ENCODE measurements around the gene DOC2B.
"Not testable (repeated sequence)": the region's sequence is repeated elsewhere in the genome, so short reads cannot be mapped to it uniquely, and the experiment has no call there.

DOC2B gene

DNA sequence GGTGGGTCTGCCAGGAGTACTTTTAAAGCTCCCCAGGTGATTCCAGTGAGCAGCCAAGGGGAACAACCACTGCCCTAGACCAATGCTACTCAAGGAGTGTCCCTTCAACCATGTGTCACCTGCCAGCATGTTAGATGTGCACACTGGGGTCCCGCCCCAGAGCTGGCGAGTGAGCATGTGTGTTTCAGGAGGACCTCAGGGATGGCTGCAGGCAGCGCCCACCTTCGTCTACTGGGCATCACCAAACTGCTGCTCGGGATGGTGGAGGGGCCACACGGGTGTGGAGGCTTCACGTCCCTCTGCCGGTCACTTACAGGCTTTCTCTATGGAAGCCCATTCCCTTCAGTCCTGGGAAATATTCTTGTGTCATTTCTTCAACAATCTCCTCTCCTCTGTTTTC, 29.0 kb upstream of the DOC2B start:
- DNase-seq (ENCODE audit: low spot score): no peak

DNA sequence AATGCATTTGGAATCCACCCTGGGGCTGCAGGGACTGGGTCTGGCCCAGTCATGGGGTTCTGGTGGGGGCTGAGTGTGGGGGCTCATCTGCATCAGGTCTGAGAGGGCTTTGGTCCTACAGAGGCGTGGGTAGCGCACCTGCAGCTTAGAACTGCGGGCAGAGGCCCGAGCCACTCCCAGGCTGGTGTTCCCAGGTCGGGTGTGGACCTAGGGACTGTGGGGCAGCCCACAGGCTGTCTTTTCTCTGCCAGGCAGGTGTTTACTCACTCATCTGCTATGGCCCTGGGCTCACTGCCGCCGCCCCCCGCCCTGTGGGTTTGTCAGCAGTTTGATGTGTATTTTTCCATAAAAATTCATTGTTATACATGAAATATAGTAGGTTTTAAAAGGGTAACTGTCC, 27.0 kb upstream of the DOC2B start:
- no peak for DNase-seq (ENCODE audit: low spot score)

DNA sequence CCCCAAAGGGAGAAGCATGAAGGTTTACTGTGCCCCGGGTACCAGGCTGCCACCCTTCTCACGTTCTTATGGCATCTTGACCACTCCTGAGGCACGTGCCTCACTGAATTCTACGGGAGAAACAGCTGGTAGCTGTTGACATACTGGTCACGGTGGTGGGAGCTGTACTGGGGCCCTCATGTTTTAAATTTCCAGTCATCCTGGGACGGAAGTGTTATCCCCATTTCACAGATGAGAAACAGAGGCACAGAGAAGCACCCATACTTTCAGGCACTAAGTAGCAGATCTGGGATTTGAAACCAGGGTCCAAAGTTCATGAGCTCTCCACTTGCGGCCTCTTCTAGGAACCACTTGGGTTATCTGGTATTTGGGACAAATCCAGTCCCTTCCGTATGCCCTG, 26.3 kb upstream of the DOC2B start:
- DNase-seq (ENCODE audit: low spot score): no peak

DNA sequence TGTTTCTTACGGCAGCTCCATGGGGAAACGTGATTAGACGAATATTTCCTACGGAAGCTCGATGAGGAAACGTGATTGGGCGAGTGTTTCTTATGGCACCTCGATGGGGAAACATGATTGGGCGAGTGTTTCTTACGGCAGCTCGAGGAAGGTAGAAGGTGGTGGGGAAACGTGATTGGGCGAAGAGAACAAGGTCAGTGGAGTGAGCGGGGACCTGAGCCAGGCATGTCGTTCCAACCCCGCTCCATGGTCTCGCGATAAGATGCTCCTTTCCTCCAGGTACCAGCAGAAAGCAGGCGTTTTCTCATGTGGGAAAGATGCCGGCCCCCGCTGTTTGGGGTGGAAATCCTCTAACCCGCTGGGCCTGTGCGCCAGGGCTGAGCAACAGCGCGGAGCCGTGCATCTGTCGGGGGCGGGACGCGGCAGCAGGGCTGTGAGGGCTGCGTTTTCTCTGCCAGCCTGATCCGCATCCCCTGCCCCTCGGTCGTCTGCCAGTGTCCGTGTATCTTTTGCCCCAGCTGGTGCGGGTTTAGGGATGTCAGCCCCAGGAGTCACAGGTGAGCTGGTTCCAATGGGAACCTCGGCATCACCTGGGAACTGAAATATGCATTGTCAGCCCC, 25.6 kb upstream of the DOC2B start:
- DNase-seq (ENCODE audit: low spot score): no peak

DNA sequence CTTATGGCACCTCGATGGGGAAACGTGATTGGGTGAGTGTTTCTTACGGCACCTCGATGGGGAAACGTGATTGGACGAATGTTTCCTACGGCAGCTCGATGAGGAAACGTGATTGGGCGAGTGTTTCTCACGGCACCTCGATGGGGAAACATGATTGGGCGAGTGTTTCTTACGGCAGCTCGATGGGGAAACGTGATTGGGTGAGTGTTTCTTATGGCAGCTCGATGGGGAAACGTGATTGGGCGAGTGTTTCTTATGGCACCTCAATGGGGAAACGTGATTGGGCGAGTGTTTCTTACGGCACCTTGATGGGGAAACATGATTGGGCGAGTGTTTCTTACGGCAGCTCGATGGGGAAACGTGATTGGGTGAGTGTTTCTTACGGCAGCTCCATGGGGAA, 25.0 kb upstream of the DOC2B start:
- not testable (repeated sequence) for DNase-seq (ENCODE audit: low spot score)

DNA sequence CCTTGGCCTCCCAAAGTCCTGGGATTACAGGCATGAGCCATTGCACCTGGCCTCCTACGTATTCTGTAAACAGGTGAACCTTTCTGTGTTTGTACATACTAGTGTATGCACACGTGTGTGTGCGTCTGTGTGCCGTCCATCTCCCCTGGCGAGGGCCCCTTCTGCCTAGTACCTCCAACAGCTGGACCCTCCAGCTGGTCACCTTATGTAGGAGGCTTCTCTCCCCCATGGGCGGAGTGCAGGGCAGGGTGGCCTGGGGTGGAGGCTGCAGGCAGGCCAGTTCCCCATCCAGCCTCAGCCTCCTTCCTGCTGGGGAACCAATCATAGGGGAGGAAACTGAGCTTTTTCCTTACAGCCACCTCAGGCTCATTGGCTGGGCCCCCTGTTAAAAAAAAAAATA, 24.4 kb upstream of the DOC2B start:
- no peak for DNase-seq (ENCODE audit: low spot score)

DNA sequence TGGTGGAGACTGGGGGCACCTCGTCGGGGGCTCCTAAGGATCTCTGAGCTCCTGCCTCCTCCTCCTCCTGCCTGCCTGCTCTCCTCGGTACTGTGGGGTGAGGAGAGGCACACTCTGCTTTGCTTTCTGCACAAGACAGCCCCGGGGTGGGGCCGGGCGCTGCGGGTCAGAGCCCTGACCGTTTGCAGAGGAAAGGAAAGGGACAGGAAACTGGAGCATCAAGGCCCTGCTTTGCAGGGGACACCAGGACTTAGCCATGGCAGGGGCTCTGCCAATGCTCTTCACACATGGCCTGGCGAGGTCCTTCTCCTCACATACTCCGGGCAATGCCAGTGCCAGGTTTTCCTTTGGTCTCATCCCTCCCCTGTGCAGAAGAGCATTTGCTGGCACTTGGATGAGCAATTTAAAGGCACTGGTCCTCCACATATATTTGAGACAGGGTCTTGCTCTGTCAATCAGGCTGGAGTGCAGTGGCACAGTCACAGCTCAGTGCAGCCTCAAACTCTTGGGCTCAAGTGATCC, 23.8 kb upstream of the DOC2B start:
- no peak for DNase-seq (ENCODE audit: low spot score)

DNA sequence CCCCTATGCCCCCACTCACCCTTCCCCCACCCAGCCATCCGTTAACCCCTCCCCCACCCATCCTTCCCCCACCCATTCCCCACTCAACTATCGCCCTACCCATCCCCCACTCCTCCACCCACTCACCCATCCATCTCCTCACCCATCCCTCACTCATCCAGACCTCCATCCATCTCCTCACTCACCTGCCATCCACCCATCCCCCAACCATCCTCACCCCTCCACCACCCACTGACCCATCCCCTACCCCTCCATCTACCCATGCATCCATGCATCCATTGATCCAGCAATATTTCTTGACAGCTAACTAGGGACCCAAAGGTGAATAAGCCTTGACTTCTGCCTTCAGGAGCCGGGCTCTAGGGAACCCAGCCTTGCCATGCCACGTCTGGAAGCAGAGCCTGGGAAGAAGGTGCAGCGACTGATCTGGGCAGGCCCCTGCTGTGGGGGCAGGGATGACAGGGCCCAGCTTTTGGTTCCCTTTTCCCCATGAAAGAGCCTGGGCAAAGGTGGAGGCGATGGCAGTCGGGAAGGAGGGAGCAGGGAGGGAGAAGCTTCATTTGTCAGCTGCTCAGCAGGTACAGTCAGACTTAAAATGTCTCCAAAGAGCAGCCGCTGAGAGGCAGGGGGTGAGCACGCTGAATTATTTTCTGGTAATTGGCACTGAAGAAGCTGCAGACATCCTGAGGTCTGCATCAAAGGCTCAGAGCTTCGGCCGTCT, 23.1 kb upstream of the DOC2B start:
- DNase-seq (ENCODE audit: low spot score): no peak

DNA sequence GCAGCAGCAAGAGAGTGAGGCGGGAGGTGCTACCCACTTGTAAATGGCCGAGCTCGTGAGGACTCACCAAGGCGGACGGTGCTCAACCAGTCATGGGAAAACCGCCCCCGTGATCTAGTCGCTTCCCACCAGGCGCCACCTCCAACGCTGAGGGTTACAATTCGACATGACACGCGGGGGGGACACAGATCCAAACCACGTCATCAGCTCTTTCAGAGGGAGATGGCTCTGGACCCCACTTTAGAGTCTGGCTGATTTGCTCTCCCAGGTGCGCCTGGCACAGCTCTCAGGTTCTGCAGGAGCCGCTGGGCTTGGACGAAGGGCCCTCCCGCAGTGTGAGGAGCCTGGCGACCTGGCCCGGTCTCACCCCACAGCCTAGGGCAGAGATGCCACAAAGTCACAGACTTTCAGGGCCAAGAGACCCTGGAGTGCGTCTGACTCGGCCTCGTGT, 21.1 kb upstream of the DOC2B start:
- DNase-seq (ENCODE audit: low spot score): no peak

DNA sequence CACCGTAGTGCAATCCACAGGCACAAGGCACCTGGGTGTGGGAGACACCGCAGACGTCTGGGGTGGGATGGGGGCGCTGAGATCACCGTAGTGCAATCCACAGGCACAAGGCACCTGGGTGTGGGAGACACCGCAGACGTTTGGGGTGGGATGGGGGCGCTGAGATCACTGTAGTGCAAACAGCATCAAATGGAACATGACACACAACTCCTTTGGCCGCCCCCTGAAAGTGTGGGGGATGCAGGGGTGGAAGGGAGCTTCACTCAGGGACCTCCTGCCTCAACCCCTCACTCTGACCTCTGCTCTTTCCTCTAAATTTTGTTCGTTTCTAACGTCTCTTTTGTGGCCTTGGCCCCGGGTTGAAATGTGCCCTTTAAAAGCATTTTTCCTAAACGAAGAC, 20.3 kb upstream of the DOC2B start:
- DNase-seq (ENCODE audit: low spot score): not testable (repeated sequence)

DNA sequence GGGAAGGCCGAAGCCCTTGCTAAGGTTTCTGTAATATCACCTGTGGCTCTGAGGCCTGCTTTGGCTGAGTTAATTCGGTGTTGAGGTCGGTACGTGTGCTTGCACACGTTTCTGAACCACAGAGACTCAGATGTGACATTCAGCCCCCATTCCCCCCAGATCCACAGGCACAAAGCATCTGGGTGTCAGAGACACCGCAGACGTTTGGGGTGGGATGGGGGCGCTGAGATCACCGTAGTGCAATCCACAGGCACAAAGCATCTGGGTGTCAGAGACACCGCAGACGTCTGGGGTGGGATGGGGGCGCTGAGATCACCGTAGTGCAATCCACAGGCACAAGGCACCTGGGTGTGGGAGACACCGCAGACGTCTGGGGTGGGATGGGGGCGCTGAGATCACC, 19.8 kb upstream of the DOC2B start:
- not testable (repeated sequence) for DNase-seq (ENCODE audit: low spot score)

DNA sequence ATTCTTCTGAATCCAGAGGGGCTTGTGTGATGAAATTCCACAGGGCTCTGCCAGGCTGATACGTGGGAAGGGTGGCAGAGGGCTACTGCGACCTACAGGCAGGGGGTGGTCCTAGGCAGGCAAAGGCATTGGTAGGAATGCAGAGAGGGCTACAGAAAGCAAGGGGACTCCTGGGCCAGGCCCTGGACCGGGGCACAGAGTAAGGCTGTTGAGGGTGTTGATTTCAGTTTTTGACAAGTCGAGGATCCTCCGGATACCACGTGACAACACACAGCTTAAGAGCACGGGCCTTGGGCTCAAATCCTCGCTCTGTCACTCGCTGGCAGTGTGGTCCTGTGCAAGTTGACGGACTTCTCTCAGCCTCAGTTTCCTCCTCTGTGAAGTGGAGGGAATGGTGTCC, 19.1 kb upstream of the DOC2B start:
- no peak for DNase-seq (ENCODE audit: low spot score)

DNA sequence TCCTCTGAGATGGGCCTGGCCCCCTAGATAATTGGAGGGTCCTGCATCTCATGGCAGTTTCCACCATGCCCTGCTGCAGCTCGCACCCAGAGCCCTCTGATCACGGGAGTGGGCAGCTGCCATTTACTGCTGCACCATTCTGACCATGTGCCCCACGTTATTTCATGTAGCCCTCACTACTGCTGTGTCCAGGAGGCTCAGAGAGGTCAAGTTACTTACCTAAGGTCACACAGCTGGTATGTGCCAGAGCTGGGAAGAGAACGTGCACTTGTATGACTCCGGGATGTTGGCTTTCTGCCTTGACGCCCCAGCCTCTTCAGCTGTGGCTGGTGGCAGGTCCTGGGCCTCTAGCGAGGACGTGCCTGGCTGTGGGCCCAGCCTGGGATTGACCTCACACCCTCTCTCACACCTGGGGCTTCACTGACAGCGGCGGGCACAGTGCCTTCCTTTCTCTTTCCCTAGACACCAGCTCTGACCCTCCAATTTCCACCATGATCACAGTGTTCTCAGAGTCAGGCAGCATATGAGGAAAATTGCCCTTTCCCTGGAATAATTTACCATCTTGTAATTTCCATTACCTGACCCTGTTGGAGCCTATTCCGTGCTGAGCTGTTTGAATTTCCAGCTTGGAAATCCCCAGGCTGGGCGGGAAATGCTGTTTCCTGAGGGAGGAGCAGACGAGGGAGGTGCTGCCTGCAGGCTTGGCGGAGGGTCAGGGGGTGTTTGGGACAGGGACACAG, 18.5 kb upstream of the DOC2B start:
- no peak for DNase-seq (ENCODE audit: low spot score)

DNA sequence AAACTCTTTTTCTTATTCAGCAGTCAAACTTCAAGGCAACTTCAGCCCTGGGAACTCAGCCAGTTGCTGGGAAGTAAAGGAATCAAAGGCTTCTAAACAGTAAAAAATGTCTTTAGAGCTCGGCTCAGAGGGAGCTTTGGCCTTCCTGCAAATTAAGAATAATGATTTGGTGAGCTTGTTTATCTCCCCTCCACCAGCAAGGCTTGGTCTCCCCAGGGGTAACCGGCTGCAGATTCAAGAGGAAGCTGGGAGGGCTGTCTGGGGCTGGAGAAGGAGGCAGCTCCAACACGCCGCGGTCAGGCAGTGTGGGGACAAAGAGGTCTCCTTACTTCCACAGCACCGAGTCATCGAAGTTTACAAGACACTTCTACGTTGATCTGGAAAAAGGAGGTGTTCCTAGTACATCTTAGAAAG, 17.7 kb upstream of the DOC2B start:
- DNase-seq (ENCODE audit: low spot score): peak; percentile 36

DNA sequence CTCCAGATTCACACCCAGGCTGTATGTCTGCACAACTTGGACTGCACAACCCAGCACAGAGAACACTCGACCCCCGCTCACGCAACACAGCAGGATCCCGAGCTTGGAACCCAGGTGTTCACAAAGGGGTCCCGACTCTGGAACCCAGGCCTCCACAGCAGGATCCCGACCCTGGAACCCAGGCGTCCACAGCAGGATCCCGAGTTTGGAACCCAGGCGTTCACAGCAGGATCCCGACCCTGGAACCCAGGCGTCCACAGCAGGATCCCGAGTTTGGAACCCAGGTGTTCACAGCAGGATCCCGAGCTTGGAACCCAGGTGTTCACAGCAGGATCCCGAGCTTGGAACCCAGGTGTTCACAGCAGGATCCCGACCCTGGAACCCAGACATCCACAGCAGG, 16.8 kb upstream of the DOC2B start:
- DNase-seq (ENCODE audit: low spot score): not testable (repeated sequence)

DNA sequence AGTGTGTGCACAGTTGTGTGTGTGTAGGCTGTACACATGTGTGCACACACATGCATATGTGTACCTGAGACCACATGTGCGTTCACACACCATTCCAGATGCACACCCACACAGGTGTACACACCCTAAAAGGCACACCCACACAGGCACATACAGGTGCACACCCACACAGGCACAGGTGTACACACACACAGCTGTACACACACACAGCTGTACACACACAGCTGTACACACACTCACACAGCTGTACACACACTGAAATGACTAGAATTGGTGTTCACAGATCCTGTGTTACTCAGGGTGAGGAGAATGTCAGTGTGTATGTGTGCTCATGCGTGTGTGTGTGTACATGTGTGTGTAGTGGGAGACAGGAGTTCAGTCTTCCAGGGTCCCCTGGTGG, 15.9 kb upstream of the DOC2B start:
- no peak for DNase-seq (ENCODE audit: low spot score)

DNA sequence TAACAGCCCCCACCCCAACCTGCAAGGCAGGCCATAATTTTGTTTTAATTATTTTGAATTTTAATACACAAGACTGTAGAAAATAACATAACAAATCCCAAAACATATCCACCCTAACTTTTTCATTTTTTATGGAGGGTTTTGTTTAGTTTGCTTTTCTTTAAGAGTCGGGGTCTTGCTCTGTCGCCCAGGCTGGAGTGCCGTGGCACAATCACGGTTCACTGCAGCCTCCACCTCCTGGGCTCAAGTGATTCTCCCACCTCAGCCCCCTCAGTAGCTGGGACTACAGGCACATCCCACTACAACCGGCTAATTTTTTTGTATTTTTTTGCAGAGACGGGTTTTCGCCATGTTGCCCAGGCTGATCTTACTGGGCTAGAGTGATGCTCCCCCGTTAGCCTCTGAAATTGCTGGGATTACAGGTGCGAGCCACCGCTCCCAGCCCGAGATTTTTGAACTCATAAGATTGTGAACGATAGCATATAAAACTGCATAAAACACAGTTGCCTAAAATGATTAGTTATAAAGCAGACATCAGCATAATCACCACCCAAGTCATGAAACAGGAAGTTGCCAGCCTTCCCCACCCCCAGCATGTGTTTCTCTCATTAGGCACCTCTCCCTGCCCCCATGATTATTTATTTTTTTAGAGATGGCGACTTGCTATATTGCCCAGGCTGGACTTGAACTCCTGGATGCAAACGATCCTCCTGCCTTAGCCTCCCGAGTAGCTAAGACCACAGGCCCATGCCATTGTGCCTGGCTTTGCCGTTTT, 13.6 kb upstream of the DOC2B start:
- DNase-seq (ENCODE audit: low spot score): no peak

DNA sequence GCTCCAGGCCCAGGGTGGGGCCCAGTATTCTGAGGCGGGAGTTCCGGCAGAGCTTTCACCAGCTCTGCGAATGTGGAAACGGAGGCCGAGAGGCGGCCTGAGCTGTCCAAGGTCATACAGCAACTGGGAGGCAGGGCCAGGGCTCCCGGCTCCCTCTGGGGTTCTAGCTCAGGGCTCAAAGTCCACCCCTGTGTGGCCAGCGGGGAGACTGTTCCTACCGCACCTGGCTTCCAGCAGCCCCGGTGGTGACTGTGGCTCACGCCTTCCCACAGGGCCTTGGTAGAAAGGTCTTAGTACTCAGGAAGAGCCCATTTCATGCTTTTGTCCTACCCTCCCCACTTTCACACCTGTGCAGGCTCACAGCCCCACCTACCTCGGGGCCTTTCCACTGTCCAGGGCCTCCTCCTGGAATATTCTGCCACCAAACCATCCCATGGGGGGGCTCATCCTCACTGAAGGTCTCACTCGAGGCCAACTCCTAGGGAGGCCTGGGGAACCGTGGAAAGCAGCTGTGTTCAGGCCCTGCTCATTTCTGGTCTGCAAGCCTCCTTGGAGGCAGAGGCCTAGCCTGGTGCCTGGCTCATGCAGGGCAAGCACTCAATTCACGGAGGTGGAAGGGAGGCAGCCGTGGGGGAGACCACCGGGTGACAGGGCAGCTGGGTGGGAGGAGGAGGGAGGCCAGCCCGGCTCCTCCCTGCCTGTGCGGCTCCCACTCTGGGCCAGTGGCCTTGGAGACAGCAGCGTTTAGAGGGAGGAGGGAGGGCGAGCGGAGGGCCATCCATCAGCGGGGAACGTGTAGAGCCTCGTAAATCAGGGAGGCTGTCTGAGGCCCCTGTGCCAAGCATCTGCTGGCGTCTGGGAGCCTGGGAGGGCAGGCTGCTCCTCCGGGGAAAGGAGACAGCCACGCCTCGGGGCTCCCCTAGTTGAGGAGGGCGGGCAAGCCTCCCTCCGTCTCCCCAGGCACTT, 12.7 kb upstream of the DOC2B start:
- DNase-seq (ENCODE audit: low spot score): peak; percentile 59

DNA sequence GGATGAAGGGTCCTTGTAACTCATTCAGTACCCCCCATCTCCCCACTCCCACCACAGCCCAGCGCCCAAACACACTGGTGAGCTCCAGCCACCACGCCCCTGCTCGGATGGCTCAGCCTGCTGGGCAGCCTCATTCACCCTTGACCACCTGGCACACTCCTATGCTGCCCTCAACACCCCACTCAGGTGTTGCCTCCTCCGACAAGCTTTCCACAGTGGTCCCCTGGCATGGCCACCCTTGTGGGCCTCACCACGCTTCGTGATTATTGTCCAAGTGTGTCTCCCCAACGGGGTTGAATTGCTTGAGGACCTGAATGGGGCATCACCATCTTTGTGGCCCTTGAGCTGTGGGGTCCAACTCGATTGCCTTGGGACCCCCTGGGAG, 12.0 kb upstream of the DOC2B start:
- DNase-seq (ENCODE audit: low spot score): no peak

DNA sequence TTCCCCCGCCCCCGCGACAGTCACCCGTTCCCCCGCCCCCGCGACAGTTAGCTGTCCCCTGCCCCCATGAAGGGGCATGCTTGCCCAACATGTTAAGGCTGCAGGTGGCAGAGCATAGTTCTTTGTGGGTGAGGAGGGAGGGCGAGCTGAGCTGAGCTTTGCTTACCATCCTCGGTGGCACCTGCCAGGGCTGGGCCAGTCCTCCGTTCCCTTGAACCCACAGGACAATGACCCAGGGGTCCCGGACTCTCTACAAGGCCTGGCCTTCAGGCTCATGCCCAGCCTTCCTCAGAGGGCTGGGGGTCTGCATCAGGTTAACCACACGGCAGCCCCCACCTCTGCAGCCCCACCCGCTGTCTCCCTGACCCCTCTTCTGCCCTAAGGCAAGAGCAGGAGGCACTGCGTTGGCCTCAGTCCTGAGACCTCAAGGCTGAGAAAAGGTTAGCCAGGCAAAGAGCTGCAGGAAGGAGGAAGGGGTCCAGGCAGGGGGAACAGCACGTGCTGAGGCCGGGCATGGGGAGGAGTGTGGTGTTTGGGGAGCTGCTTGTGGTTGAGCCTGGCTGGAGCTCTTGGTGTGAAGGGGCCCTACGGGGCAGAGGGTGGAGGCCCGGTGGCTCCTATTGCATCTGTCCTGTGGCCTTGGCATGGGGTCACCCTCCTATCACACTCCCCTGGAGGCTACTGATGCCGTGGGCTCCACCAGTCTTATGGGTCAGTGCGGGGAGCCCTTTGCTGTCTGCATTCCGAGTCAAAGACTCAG, 11.4 kb upstream of the DOC2B start:
- DNase-seq (ENCODE audit: low spot score): no peak
